Adrenal gland (tissue), 5 donors: ENCODE results near the gene SLMAP.

ENCODE experiments used
- CTCF ChIP-seq, 6 experiments: fragments of 450-650 bp in 4 of 6; fragments of 200-600 bp in 2 of 6; sonication (generic) in 1 of 6; IDR thresholded peaks; 1 replicate in 5 of 6; 2 replicates in 1 of 6; pipeline versions ENCODE4 v1.5.1 to v1.8.0; 2016 to 2021; ENCODE audit warnings: antibody characterized with exemption in 6 of 6, mild to moderate bottlenecking in 2 of 6, moderate library complexity in 1 of 6
- POLR2A ChIP-seq, 2 donors: fragments of 450-650 bp; IDR thresholded peaks; one replicate each; pipeline ENCODE4 v1.6.1; 2017; ENCODE audit warnings: antibody characterized with exemption in 2 of 2, mild to moderate bottlenecking in 2 of 2, moderate library complexity in 1 of 2
- donor health status: DM: no; HTN: no; CAD: no.

DNA sequence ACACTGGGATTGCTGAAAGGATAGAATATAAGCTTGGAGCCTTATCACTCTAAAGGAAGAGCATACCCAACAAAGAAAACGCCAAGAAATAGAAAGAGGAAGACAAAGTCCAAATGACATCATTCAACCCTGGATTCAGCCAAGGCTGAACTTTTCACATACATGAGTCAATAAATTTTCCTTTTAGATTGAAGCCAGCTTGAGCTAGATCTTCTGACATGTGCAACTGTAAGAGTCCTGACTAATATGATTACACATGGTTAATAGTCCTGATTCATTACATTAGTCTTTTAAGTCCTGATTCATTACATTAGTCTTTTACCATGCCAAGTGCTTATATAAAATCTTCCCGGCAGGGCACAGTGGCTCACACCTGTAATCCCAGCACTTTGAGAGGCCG is 49.6 kb upstream of the SLMAP start:
- no peak for TF ChIP-seq CTCF (IDR thresholded peaks at IDR 0.05)
- no peak for TF ChIP-seq POLR2A (IDR thresholded peaks at IDR 0.05)
